HCT116 (cell line): ENCODE results near the gene TYMP. TPM values are rescaled to one million over a fixed set of nuclear protein-coding genes. Genes with fewer than 3 reads are reported as not detected.

Experiments
- ATAC-seq: fragments of 200-7000 bp; cut with Tn5 transposase; 2 replicates; pipeline ENCODE4 v1.9.1; 2020; ENCODE audit warnings: mild to moderate bottlenecking, moderate library complexity
- BruUV-seq: library from RNA; stranded (reverse); fragments of 400-500 nt; replicated peaks from 2 replicates; lab custom pipeline; 2021; lab: Mats Ljungman, UMichigan
- CTCF ChIA-PET: fragments of 300-600 bp; sonication (Branson Sonifier 250); formaldehyde crosslinking; loops from one replicate; lab custom pipeline; 2021; ENCODE audit warnings: antibody characterized with exemption; lab: Charles Lee
- POLR2A ChIA-PET: fragments of 300-600, 350-600 bp; sonication (Branson Sonifier 250); formaldehyde crosslinking; loops from one replicate; lab custom pipeline; 2021; ENCODE audit warnings: antibody characterized with exemption; lab: Charles Lee
- RAD21 ChIA-PET, 2 experiments: fragments of 300-600 bp; sonication (Branson Sonifier 250); formaldehyde crosslinking; loops; one replicate each; lab custom pipeline; 2023; ENCODE audit warnings: low total read pairs in 2 of 2; ENCODE audit not compliant: uncharacterized antibody in 2 of 2, unreplicated experiment in 2 of 2, low non-redundant PET in 1 of 2; lab: Charles Lee
- DNase-seq: peaks from one replicate; pipeline ENCODE4 v3.0.0-alpha.2; 2010; ENCODE audit warnings: low read depth, low spot score
- H2AFZ ChIP-seq: fragments of 200-600 bp; shearing (Covaris generic), sonication (generic); 2 replicates; pipeline ENCODE4 v1.6.1; 2017; ENCODE audit warnings: low read depth, mixed run types, mixed read lengths, antibody characterized with exemption, low read length; ENCODE audit not compliant: poor library complexity, severe bottlenecking
- H3K27ac ChIP-seq: 2 replicates; pipeline ENCODE4 v1.5.1; 2012; ENCODE audit warnings: low read depth, low read length
- H3K27me3 ChIP-seq: fragments of 200-600 bp; sonication (generic); 2 replicates; pipeline ENCODE4 v1.6.1; 2016; ENCODE audit warnings: mixed run types, low read length, mixed read lengths; ENCODE audit not compliant: insufficient read depth
- H3K36me3 ChIP-seq, 2 experiments: fragments of 200-500 bp in 1 of 2; fragments of 200-600 bp in 1 of 2; sonication (Bioruptor generic) in 1 of 2; sonication (generic) in 1 of 2; 2 replicates each; pipeline versions ENCODE4 v1.5.1 to v1.6.1; 2014 to 2016; ENCODE audit warnings: low read length in 2 of 2, inconsistent platforms in 1 of 2, mixed read lengths in 1 of 2, mixed run types in 1 of 2; ENCODE audit not compliant: insufficient read depth in 2 of 2, control insufficient read depth in 1 of 2
- H3K4me1 ChIP-seq, 2 experiments: fragments of 200-600 bp in 1 of 2; sonication (generic) in 1 of 2; 2 replicates each; pipeline versions ENCODE4 v1.5.1 to v1.6.1; 2012 to 2017; ENCODE audit warnings: low read length in 2 of 2, inconsistent platforms in 1 of 2, mild to moderate bottlenecking in 1 of 2, mixed read lengths in 1 of 2, mixed run types in 1 of 2, moderate library complexity in 1 of 2; ENCODE audit not compliant: insufficient read depth in 2 of 2, control insufficient read depth in 1 of 2
- H3K4me2 ChIP-seq: fragments of 200-600 bp; sonication (generic); 2 replicates; pipeline ENCODE4 v1.6.1; 2017; ENCODE audit warnings: mixed run types, low read length, mixed read lengths
- H3K4me3 ChIP-seq, 2 experiments: fragments of 200-600 bp in 1 of 2; sonication (generic) in 1 of 2; replicated peaks in 1 of 2; 2 replicates each; pipeline ENCODE4 v1.5.1; 2011 to 2016; ENCODE audit warnings: low read length in 2 of 2, control low read depth in 1 of 2, low read depth in 1 of 2, mild to moderate bottlenecking in 1 of 2, mixed read lengths in 1 of 2, mixed run types in 1 of 2
- H3K79me2 ChIP-seq: fragments of 200-600 bp; sonication (generic); 2 replicates; pipeline ENCODE4 v1.6.1; 2017; ENCODE audit warnings: mild to moderate bottlenecking, mixed run types, low read length, moderate library complexity, mixed read lengths; ENCODE audit not compliant: insufficient read depth
- H3K9ac ChIP-seq: fragments of 200-600 bp; sonication (generic); 2 replicates; pipeline ENCODE4 v1.6.1; 2016; ENCODE audit warnings: low read length, mixed read lengths
- H3K9me2 ChIP-seq: fragments of 200-600 bp; sonication (generic), shearing (Covaris generic); 2 replicates; pipeline ENCODE4 v1.6.1; 2017; ENCODE audit warnings: mixed run types, mild to moderate bottlenecking, moderate library complexity; ENCODE audit not compliant: insufficient read depth
- H3K9me3 ChIP-seq, 2 experiments: fragments of 200-500 bp in 1 of 2; fragments of 200-600 bp in 1 of 2; sonication (Bioruptor generic) in 1 of 2; sonication (generic) in 1 of 2; 2 replicates each; pipeline ENCODE4 v1.6.1; 2014 to 2017; ENCODE audit warnings: low read length in 2 of 2, mixed read lengths in 2 of 2, inconsistent platforms in 1 of 2, low read depth in 1 of 2, mild to moderate bottlenecking in 1 of 2, mixed run types in 1 of 2, moderate library complexity in 1 of 2; ENCODE audit not compliant: control insufficient read depth in 1 of 2, insufficient read depth in 1 of 2
- H4K20me1 ChIP-seq: fragments of 200-600 bp; sonication (generic), shearing (Covaris generic); 2 replicates; pipeline ENCODE4 v1.6.1; 2017; ENCODE audit warnings: mixed run types, mild to moderate bottlenecking, moderate library complexity; ENCODE audit not compliant: insufficient read depth
- ATF3 ChIP-seq: IDR thresholded peaks from 2 replicates; pipeline ENCODE4 v1.6.1; 2012
- CEBPB ChIP-seq: IDR thresholded peaks from 2 replicates; pipeline ENCODE4 v1.6.1; 2012; ENCODE audit warnings: low read depth
- CTCF ChIP-seq, 3 experiments: fragments of 200-600 bp in 1 of 3; sonication (generic) in 1 of 3; IDR thresholded peaks in 2 of 3; conservative IDR thresholded peaks in 1 of 3; 2 replicates each; pipeline ENCODE4 v1.5.1; 2012 to 2017; ENCODE audit warnings: low read depth in 2 of 3, low read length in 2 of 3, antibody characterized with exemption in 1 of 3, borderline replicate concordance in 1 of 3, control low read depth in 1 of 3, mild to moderate bottlenecking in 1 of 3, mixed read lengths in 1 of 3, mixed run types in 1 of 3, moderate library complexity in 1 of 3; ENCODE audit not compliant: insufficient read depth in 1 of 3
- ELF1 ChIP-seq: IDR thresholded peaks from 2 replicates; pipeline ENCODE4 v1.6.1; 2012; ENCODE audit warnings: low read depth, borderline replicate concordance
- EZH2phosphoT487 ChIP-seq: fragments of 200-600 bp; IDR thresholded peaks from 2 replicates; pipeline ENCODE4 v1.6.1; 2018; ENCODE audit warnings: antibody characterized with exemption, borderline replicate concordance
- FOSL1 ChIP-seq: IDR thresholded peaks from 2 replicates; pipeline ENCODE4 v1.6.1; 2012; ENCODE audit warnings: low read depth
- JUND ChIP-seq: IDR thresholded peaks from 2 replicates; pipeline ENCODE4 v1.6.1; 2012
- MAX ChIP-seq: IDR thresholded peaks from 2 replicates; pipeline ENCODE4 v1.6.1; 2012
- POLR2A ChIP-seq: IDR thresholded peaks from 2 replicates; pipeline ENCODE4 v1.7.0; 2011; ENCODE audit warnings: borderline replicate concordance; ENCODE audit not compliant: insufficient read depth, insufficient read length; ENCODE audit errors: extremely low read depth
- RAD21 ChIP-seq: IDR thresholded peaks from 2 replicates; pipeline ENCODE4 v1.6.1; 2012; ENCODE audit warnings: low read depth, mild to moderate bottlenecking
- SIN3A ChIP-seq: IDR thresholded peaks from 2 replicates; pipeline ENCODE4 v1.6.1; 2012; ENCODE audit warnings: low read depth
- SP1 ChIP-seq: IDR thresholded peaks from 2 replicates; pipeline ENCODE4 v1.6.1; 2012; ENCODE audit warnings: low read depth
- SRF ChIP-seq: IDR thresholded peaks from 2 replicates; pipeline ENCODE4 v1.6.1; 2012; ENCODE audit warnings: low read depth
- TCF7L2 ChIP-seq: IDR thresholded peaks from 2 replicates; pipeline ENCODE4 v1.7.0; 2011; ENCODE audit warnings: borderline replicate concordance, inconsistent platforms; ENCODE audit not compliant: insufficient read depth, insufficient read length; ENCODE audit errors: extremely low read depth
- YY1 ChIP-seq: IDR thresholded peaks from 2 replicates; pipeline ENCODE4 v1.6.1; 2011; ENCODE audit warnings: low read length, low read depth, moderate library complexity, mild to moderate bottlenecking; ENCODE audit not compliant: insufficient replicate concordance; ENCODE audit errors: extremely low read depth
- ZFX ChIP-seq: fragments of 450-650 bp; IDR thresholded peaks from 2 replicates; pipeline ENCODE4 v1.6.1; 2017
- ZNF274 ChIP-seq: fragments of 200-500 bp; sonication (Bioruptor generic); IDR thresholded peaks from 2 replicates; pipeline ENCODE4 v1.6.1; 2014; ENCODE audit warnings: mild to moderate bottlenecking, low read depth, low read length, inconsistent platforms
- intact Hi-C: fragments of 100-400 bp; cut with micrococcal nuclease; formaldehyde crosslinking; loops from 2 replicates; pipeline ENCODE4 v1.10.0; 2022
- total RNA-seq: library from RNA; stranded (reverse); gene quantifications from one replicate; pipeline ENCODE4 v1.2.1, GENCODE V29; 2021; ENCODE audit not compliant: unreplicated experiment

The TYMP gene
- total RNA-seq, 1 experiment from 2014 or later = 43.2 TPM

DNA sequence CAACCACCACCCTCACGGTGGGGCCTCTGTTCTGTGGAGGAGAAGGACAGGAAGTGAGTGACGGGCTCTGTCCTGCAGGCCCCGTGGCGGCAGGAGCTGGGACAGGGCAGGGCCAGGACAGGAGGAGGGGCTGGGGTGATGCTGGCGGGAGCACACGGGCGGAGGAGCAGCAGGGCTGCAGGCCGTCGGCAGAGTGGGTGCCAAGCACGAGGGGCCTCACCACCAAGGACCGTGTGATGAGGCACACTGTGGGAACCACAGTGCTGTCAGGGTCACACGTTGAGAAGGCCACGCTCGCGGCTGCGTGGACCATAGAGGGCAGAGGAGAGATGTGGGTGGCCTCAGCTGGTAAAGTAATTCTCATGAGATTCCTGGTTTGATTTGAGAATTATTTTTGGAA is 12.9 kb downstream of the TYMP start:
- RAD21 ChIA-PET = no interaction called here
- no peak for TF ChIP-seq ZFX
- TF ChIP-seq RAD21 = no peak
- no peak for TF ChIP-seq CEBPB
- TF ChIP-seq JUND = no peak
- no peak for TF ChIP-seq FOSL1
- no peak for TF ChIP-seq CTCF (IDR thresholded peaks at IDR 0.05 in 2 of 3, conservative IDR thresholded peaks at IDR 0.05 in 1 of 3; ENCODE audit: borderline replicate concordance in 1 of 3, insufficient read depth in 1 of 3, low read depth in 2 of 3, low read length in 2 of 3)
- TF ChIP-seq ATF3 = no peak
- no peak for TF ChIP-seq SP1
- TF ChIP-seq ELF1 = no peak
- TF ChIP-seq POLR2A = no peak
- no peak for TF ChIP-seq TCF7L2
- no peak for TF ChIP-seq MAX
- TF ChIP-seq YY1 = no peak
- no peak for TF ChIP-seq ZNF274
- no peak for TF ChIP-seq SIN3A
- no peak for TF ChIP-seq SRF
- no peak for TF ChIP-seq EZH2phosphoT487
- TF ChIP-seq, all 23 proteins: peak for 0
- H3K4me2 ChIP-seq = no peak overlapping the region
- no peaks in the 10 kb centered on the region for H3K9me3 ChIP-seq
- ChIA-PET POLR2A (no interaction called here), CTCF (no interaction called here)
- no peak overlapping the region for H2AFZ ChIP-seq
- DNase-seq (no peak), ATAC-seq (no peak)
- H3K9ac ChIP-seq = no peak overlapping the region
- no peaks in the 10 kb centered on the region for H3K4me1 ChIP-seq
- no TSS peak for BruUV-seq
- H3K27me3 ChIP-seq = no peaks in the 10 kb centered on the region
- H3K79me2 ChIP-seq = peaks cover 56% of the 10 kb centered on the region
- H3K27ac ChIP-seq = no peak overlapping the region
- no peak overlapping the region for H3K4me3 ChIP-seq
- H3K9me2 ChIP-seq = no peaks in the 10 kb centered on the region
- intact Hi-C loops = no loop called here
- H3K36me3 ChIP-seq = peaks cover 7 to 26% of the 10 kb centered on the region in 2 experiments; a peak in 2 of 4 replicates
- H4K20me1 ChIP-seq = no peaks in the 10 kb centered on the region
